HG03196 (cell line): ENCODE data around the gene KLF16.
A peak's percentile ranks its signal among the peaks of the same experiment; 100 is the strongest.

Source experiments
- ATAC-seq: cut with Tn5 transposase; IDR thresholded peaks from one replicate; pipeline ENCODE4 v1.9.1; 2021; ENCODE audit not compliant: unreplicated experiment

Gene KLF16

DNA sequence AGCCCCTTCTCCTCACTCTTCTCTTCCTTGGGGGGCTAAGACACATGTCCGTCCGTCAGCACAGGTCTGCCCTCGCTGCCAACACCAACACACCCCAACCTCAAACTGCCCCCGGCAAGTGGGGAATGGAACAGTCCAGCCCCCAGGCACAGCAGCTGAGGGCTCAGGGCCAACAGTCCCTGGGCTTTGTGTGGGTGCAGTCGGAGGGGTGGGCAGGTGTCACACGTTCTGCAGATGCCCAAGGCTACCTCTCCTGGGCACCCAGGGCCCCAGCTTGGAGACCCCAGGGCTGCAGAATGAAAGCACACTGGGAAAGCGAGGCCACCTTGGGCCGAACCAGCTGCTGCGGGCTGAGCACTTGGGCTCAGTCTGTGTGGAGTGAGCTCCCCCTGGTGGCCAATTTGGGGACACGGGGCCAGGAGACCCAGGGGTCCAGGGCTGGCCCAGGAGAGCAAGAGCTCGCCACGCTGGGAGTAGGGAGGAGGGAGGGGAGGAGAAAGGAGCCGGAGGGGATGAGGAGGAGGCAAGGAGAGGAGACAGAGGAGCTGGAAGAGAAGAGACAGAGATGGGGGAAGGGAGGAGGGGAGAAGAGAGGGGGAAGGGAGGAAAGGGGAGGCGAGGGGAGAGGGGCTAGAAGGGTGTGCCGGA is 37.3 kb downstream of the KLF16 start:
- ATAC-seq = no peak

DNA sequence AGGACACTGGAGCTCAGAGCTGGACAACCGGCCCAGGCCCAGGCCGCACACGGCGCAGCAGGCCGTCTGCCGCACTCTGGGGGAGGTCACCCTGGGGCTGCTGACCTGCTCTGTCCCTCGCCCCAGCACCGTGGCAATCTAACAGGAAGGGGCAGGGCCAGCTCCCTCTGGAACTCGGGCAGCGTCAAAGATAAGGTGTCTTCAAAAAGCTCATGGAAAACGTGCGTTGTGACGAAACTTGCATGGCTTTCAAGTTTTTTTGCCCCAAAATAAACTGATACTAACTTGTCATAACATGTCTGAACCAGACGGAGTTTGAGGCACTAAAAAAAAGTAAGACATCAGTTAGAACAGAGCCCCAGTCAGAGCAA is 39.1 kb downstream of the KLF16 start:
- no peak for ATAC-seq

DNA sequence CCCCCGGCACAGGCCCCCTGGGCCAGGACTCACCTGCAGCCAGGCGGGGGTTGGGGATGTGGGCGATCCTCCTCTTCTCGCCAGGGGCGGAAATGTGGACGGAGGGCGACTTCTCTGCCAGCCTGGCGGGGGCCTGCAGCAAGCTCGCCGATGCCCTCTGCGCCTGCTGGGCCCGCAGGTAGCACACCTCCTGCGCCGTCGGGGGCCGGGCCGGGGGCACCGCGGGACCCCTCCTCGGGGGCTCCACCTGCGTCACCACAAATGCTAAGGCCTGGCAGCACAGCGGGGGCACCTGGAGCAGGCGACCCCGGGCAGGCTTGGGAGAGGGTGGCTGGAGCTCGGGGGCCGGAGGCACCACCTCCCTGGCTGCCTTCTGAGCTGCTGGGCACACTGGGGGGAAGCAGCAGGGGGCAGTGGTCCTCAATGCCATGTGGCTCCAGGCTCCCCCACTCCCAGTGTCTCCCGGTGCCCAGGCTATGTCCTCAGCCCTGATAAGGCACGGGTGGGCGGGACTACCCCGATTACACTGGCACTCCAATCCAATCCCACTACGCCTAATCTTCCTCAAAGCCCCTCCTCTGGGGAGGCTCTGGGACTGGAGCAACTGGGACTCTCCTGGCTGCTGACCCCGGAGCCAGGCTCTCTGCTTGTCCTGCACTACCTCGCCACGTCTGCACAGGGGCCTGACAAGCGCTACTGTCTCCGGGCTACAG is 39.7 kb downstream of the KLF16 start:
- no peak for ATAC-seq

DNA sequence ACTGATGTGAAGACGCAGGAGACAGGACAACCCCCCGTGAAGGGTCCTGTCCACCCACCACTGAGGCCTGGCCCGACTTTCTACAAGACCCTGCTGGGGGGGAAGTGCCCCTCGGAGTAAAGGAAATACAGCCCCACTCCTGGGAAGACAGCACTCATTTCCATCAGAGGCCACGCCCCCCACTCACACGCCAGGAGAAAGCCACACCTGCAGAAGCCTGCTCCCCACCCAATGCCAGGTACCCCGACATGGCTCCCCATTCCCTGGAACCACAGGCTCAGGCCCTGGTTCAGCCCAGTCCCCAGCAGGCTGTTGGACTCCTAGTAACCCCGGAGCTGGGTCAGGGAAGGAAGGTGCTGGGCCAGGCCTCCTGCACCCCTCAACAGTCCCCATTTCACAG is 40.4 kb downstream of the KLF16 start:
- no peak for ATAC-seq

DNA sequence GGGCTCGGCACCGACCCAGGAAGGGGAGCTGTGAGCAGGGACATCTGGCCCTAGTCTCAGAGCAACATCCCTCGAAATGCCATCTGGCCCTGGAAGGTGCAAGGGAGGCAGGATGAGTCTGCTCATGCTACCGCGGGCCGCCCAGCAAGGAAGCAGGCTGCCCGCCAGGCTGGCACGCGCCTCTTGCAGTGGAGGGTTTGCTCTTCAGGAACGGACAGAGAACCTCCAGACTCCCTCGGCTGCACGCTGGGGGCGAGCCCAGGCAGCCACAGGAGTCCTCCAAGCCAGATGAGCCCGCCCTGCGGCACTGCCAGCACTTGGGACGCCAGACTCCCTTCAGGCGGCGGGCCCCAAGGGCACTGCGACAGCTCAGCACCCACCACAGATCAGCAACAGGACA is 41.2 kb downstream of the KLF16 start:
- no peak for ATAC-seq

DNA sequence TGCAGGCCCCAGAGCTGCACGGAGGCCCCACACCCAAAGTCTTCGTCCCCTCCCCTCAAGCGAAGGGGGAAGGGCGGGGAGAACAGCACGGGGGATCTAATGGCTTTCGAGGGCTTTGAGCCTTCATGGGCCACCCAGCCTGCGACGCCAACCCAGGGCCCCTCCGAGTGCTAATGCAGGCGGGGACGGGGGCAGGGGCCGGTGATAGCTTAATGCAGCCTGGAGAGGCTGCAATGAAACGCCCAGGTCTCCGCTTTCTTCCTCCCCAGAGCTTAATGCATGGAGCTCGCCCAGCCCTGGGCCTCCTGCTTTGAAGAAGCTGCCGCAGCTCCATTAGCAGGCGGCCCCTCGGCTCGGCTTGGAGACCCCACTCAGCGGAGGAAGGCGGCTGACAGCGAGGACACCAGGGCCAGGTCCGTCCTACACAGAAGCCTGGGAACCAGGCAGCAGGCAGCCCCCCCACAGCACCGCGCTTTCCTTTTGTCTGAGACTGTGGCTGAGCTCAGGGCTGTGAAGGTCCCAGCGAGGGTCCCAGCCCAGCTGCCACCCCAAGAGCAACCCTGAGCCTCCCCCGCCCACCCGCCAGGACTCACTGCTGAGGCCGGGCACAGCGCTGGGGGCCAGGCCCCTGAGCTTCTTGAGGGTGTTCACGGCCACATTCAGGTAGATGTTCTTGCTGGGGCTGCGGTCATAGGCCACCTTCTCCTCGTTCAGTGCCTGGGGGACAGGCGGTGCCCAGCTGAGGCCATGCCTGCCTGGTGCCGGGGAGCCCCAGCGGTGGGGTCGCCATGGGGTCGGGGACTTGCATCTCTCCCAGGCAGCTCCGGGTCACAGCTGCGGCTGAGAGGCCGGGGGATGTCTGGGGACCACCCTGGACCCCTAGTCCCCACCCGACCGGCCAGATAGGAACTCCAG is 43.8 kb downstream of the KLF16 start:
- no peak for ATAC-seq

DNA sequence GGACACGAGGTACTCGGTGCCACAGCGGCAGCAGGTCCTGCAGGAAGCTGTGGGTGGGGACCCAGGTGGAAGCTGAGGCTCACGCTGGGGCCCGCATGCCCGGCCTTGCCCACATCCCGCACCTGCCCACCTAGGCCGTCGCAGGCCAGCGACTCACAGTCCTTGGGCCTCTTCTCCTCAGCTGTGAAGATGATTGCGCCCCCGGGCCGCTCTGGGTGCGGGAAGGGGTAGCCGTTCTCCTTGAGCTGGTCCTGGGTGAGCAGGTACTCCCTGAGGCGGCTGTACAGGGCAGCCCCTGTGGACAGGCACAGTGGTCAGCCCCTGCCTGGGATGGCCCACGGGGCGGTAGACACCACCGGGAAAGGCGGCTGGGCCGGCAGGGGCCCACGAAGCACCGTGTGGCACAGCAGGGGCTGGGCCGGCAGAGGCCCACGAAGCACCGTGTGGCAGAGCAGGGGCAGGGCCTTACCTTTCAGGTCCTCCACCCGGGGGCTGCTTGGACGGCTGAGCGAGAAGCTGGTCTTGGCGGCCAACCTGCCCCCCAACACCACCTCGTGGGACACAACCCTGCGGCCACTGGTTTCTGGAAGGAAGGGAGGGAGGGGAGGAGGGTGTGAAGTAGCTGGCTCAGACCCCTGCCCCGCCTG is 44.7 kb downstream of the KLF16 start:
- ATAC-seq = no peak

DNA sequence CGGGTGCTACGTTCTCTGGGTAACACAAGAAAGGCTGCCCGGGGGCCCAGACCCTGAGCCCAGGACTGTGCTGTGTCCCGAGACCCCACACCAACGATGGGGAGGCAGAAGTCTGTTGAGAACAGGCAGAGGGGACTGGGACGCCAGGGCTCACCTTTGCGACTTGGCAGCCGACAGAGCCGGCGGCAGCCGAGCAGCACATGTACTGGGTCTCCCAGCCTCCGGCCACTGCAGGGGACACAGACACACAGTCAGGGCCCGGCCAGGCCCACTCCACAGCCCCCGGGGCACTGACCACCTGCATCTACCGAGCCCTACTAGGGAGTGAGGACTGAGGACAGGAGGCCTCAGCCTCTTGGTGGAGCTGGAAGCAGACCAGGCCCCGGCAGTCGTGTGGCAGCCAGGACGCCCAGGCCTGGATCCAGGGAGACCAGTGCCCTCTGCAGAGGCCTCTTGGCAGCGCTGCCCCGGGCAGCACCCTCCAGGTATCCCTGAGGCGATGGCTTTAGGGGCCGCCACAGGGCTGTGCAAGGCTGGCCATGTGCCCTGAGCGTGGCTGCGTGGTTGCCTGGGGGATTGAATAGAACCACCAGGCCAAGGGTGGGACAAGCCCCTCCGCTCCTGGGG is 45.7 kb downstream of the KLF16 start:
- no peak for ATAC-seq

DNA sequence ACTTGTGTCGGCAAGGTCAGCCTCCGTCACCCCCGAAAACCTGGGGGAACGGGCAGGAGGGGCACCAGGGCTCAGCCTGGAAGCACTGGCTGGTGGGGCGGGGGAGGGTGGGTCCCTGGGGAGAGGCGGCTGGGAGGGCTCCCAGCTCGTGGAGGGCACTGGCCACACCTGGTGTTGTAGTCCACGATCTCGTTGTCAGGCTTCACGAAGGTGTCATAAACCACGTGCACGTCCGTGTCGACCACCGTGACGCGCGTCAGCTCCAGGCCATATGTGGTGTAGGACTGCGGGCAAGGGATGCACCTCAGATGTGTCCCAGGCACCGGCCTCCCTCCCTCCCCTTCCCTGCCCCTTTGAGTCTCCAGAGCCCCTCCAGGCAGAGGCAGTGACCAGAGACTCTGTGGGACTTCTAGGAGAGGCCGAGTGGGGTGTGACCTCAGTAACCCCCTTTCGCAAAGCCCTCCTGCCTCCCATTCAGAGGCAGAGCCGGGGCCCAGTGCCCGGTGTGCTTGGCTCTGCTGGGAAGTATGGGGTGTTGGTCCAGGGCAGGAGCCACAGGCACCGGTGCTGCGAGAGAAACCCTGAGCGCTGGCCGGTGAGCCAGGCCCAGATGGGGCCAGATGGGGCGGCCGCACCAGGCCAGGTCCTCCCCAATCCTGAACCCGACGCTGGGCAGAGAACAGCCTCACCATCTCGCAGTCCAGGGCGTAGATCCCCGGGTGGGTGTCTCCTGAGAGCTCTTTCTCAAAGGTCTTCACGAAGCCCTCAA is 46.7 kb downstream of the KLF16 start:
- ATAC-seq = no peak

DNA sequence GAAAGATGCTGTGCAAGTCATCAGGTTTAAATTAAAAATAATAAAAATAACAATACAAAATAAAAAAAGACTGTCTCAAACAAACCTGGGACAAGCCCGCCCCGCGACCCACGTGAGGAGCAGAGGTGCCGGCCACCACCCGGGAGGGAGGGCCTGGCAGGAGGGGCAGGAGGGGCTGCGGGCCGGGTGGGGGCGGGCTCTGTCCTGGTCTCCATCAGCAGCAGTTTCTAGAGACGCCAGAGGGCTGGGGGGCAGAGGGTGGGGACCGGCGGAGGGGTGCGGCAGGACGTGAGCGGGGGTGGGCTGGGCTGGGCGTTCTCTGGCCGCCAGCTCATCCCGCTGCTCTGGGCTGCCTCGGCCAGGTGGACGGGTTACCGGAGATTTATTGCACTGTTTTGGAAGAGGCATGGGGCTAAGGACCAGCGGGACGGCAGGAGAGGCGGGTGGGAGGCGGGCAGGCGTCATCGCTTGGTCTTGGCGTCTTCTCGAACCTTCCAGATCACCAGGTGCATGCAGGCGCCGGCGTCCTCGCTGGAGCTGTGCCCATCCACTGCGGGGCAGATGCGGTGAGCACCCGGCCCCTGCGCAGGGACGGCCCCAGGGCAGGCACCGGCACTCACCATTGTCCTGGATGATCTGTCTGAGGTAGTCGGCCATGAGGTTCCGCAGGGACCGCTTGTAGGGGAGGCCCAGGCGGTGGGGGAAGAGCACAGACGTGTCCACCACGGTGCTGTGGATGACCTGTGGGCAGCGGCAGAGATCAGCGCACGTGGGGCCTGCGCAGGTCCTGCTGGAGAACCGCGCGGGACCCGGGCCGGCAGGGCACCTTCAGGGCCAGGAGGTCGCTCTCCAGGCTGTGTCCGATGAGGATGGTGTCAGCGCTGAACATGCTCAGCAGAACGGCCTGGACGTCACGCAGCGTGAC is 47.5 kb downstream of the KLF16 start:
- no peak for ATAC-seq

DNA sequence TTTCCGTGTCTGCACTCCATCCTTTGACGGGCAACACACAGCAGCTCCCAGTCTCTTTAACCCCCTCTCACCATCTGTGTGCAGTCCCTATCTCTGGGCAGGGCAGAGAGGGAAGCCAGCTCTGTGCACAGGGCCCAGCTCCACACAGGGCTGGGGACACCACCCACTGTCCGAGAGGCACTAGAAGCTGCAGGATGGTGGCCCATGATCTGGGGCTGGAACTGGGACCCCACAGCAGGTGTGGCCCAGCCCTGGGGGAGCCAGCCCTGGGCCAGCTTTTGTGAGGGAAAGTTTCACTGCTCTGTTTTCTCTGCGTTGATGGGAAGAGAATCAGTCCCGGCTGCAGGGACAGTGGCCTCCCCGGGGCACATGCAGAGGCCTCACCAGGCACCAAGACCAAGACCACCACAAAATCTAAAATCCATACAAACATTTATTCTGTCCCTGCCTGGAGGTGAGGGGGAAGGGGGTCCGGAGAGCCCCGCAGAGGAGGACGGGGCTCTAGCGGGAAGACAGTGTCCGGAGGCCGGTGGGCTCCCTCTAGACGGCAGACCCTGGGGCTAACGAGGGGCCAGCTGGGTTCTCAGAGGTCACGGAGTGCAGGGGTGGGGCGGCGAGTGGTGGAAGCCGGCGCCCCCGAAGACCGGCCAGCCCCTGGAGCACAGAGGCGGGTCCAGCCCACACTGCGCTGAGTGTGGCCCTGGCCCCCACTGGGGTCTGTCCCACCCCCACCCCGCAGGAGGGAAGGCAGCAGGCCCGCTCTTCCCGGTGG is 48.4 kb downstream of the KLF16 start:
- ATAC-seq = no peak

DNA sequence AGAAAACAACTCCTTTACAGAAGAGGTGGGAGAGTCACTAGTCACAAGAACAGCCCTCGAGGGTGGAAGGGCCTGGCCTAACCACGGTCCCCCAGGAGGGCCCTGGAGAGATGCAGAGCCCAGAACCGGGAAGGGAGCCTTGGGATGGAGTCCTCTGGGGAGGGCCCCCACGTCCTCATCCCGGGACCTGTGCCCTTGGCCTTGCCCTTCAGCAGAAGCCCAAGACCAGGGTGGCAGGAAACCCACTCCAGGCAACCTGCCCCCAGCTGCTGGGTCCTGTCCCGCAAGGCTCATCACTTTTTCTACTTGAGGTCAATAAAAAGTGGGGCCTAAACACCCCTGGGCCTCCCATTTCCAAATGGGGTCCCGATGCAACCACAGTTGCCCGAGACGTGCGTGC is 49.0 kb downstream of the KLF16 start:
- ATAC-seq = no peak

DNA sequence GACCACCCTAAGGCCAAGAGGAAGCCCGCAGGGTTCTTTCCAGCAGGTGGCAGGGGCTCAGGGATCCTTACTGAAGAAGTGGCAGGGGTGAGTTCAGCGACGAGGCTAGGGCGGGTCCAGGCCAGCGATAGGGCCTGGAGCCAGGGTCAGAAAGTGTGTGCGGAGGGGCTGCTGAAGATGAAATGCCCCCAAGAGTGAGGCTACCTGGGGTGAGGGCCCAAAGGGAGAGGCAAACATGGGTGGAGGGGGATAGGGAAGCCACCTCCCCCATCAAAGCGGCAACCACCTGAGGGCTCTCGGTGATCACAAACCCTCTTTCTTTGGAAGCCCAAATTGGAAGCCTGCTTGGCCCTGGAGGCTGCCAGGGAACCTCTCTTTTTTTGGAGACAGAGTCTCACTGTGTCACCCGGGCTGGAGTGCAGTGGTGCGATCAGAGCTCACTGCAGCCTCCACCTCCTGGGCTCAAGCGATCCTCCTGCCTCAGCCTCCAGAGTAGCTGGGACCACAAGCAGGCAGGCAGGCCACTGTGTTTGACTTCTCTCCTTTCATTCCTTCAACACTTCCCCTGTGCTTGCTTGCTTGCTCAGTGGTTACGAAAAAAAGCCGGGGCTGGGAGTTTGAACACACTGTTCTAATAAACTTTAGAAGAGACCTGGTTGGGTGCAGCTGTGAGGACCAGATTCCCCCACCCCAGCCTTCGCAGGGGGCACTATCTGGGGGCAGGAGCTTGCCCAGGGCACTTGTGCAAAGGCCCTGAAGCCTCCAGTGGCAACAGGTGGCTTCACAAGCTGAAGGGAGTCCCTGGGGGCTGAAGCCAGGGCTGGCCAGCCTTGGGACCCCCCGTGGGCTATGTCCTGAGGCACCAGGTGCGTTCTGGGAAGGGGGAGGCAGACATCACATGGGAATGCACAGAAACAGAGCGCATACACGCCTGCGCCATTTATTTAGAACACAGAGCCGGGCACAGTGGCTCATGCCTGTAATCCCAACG is 49.9 kb downstream of the KLF16 start:
- ATAC-seq = no peak

DNA sequence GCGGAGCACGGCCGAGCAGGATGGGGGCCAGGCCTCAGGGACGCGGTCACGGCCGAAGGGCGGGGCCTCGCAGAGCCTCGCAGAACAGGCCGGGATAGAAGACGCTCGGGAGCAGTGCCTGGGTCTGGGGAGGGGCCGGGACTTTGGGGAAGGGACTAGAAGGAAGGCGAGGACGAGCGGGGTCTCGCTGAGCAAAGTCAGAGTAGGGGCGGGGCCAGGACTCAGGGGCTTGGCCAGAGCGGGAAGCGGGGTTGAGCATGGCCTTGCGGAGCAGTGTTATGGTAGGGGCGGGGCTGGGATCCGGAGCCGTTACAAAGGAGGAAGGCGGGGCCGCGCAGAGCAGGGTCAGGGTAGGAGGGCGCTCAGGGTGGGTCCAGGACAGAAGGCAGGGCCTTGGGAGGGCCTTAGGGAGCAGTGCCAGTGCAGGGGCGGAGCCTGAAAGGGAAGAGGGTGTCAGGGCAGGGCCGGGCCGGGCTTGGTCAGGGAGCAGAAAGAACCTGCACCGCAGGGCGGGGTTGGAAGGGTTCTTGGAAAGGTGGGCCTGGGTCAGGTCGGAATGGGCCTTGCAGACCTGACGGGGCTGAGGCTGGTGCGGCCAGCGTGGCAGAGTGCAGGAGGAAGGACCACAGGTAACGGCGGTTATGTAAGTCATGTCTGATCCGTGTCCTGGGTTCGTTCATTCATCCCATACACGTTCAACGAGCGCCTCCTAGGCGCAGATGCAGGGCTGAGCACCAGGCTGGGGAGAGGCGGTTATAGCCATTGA is 50.8 kb downstream of the KLF16 start:
- peak; percentile 72 for ATAC-seq

DNA sequence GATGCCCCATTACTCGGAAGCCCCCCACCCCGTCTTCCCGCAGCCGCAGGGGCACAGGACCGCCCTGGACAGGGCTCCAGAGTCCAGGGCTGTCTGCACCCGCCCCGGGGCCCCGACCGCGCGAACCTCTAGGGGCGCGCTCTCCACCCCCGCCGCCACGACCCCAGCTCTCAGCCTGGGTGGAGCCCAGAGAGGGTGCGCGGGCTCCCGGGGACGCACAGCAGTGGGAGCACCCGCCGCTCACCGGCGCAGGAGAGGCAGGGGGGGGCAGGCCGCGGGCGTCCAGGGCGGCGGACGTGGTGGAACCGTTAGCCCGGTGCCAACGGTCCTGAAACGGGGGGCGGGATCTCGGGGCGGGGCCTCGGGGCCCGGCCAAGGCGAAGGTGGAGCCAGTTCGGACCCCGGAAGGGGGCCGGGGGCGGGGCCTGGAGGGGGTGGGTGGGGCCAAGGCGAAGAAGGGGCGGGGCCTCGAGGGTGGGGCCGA is 51.4 kb downstream of the KLF16 start, which contains the start of gene ATP8B3:
Gene ATP8B3, minus strand, starts transcription at position 335 of the 484 bp plus-strand sequence. CDS start 540 bp downstream, outside the sequence.
- ATAC-seq = peak; percentile 17

DNA sequence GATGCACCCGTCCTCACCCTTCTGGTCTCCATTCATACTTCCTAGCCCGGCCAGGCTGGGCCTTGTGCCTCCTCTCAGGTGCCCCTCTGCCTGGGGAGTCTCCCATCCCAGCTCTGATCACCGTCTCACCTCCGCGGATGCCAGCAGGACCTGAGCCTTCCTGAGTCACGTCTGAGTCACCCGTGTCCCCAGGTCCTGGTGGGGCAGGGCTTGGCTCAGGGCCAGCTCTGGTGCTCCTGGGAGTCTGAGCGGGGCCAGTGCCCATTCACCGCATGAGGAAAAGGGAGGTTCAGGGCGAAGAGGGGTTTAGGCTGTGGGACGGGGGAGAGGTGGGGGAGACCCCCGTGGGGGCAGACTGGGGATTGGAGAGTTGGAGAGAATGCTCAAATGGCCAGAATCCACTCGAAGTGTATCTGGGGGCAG is 51.9 kb downstream of the KLF16 start:
- ATAC-seq = no peak
